Liver (tissue), 2 donors: ENCODE measurements around the gene HIKESHI.

Source experiments
- REST ChIP-seq: IDR thresholded peaks from 2 replicates; pipeline ENCODE4 v1.6.1; 2016; ENCODE audit warnings: antibody characterized with exemption, mild to moderate bottlenecking
- TF ChIP-seq, protein P1 (sequence below): fragments of 150-350 bp; IDR thresholded peaks from 2 replicates; pipeline ENCODE4 v1.5.1; 2017; ENCODE audit warnings: improper control_type of control experiment, low read depth, low read length; ENCODE audit not compliant: missing input control
- donor health status: healthy.

GRCh38 chr11:86372586-86372985 lies 70.5 kb downstream of the HIKESHI start:
- TF ChIP-seq, protein P1, sequence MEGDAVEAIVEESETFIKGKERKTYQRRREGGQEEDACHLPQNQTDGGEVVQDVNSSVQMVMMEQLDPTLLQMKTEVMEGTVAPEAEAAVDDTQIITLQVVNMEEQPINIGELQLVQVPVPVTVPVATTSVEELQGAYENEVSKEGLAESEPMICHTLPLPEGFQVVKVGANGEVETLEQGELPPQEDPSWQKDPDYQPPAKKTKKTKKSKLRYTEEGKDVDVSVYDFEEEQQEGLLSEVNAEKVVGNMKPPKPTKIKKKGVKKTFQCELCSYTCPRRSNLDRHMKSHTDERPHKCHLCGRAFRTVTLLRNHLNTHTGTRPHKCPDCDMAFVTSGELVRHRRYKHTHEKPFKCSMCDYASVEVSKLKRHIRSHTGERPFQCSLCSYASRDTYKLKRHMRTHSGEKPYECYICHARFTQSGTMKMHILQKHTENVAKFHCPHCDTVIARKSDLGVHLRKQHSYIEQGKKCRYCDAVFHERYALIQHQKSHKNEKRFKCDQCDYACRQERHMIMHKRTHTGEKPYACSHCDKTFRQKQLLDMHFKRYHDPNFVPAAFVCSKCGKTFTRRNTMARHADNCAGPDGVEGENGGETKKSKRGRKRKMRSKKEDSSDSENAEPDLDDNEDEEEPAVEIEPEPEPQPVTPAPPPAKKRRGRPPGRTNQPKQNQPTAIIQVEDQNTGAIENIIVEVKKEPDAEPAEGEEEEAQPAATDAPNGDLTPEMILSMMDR, result no peak
- no peak for TF ChIP-seq REST
